ENCODE measurements around the gene FBXL16.

Gene FBXL16

GRCh38 chr16:734208-734980, 28.8 kb upstream of the FBXL16 start:
- Histone ChIP-seq H3K27ac (ENCODE audit: extremely low read depth, low read depth, low read length) (no peak overlapping the region), H3K4me3 (ENCODE audit: low read depth, low read length) (no peak overlapping the region), H3K36me3 (ENCODE audit: control insufficient read depth in 2 of 2, insufficient read depth in 1 of 2, low read length in 2 of 2) (peaks cover 6 to 73% of the 10 kb centered on the region in 2 experiments; a peak in 2 of 3 replicates), H3K9me3 (ENCODE audit: control insufficient read depth, insufficient read depth, low read depth, low read length) (no peaks in the 10 kb centered on the region), H3K4me1 (ENCODE audit: control insufficient read depth, insufficient read depth, low read length) (no peaks in the 10 kb centered on the region)
- POLR2A ChIA-PET = no interaction called here
- CTCF ChIA-PET = interaction anchor here (0.6 to 2.9 kb wide), 3 partner anchors 22 to 343 kb away, joined by 3 to 10 read pairs (median 3); no protein-coding TSS in a partner anchor
- TF ChIP-seq EGR2 (tag by site-specific recombination; IDR thresholded peaks at IDR 0.05; ENCODE audit: low read depth) (peak; percentile 47; the same call in 1 of the 2 replicates), ZNF10 (tag by site-specific recombination; IDR thresholded peaks at IDR 0.05) (no peak), ZNF311 (tag by site-specific recombination; IDR thresholded peaks at IDR 0.05; ENCODE audit: borderline replicate concordance) (no peak)

GRCh38 chr16:733382-734207, 28.0 kb upstream of the FBXL16 start:
- H3K36me3 ChIP-seq (ENCODE audit: control insufficient read depth in 2 of 2, insufficient read depth in 1 of 2, low read length in 2 of 2) = peaks cover 4 to 70% of the 10 kb centered on the region in 2 experiments; a peak in 2 of 3 replicates
- TF ChIP-seq ZNF580 (tag by site-specific recombination; IDR thresholded peaks at IDR 0.05) (no peak), CTCF (tag by site-specific recombination; IDR thresholded peaks at IDR 0.05) (peak; percentile 50)
- no peaks in the 10 kb centered on the region for H3K4me1 ChIP-seq (ENCODE audit: control insufficient read depth, insufficient read depth, low read length)
- ChIA-PET CTCF (interaction anchor here (0.6 to 2.9 kb wide), 4 partner anchors 16 to 342 kb away, joined by 3 to 10 read pairs (median 4); no protein-coding TSS in a partner anchor), POLR2A (no interaction called here)
- H3K4me3 ChIP-seq (ENCODE audit: low read depth, low read length) = no peak overlapping the region
- H3K27ac ChIP-seq (ENCODE audit: extremely low read depth, low read depth, low read length) = no peak overlapping the region
- no peaks in the 10 kb centered on the region for H3K9me3 ChIP-seq (ENCODE audit: control insufficient read depth, insufficient read depth, low read depth, low read length)

- no peaks in the 10 kb centered on the region for H3K9me3 ChIP-seq (ENCODE audit: control insufficient read depth, insufficient read depth, low read depth, low read length)
- ChIA-PET POLR2A (no interaction called here), CTCF (interaction anchor here (1.0 to 1.6 kb wide), 5 partner anchors 8 to 21 kb away, joined by 3 to 6 read pairs (median 5); partner anchors contain the start of genes ANTKMT and CIAO3)
- no peaks in the 10 kb centered on the region for H3K4me1 ChIP-seq (ENCODE audit: control insufficient read depth, insufficient read depth, low read length)
- no peak overlapping the region for H3K27ac ChIP-seq (ENCODE audit: extremely low read depth, low read depth, low read length)
- TF ChIP-seq ZNF776 (tag by site-specific recombination; IDR thresholded peaks at IDR 0.05; ENCODE audit: borderline replicate concordance) (no peak), CTCF (tag by site-specific recombination; IDR thresholded peaks at IDR 0.05) (0 out of 2 replicates have a peak, but pooled peaks have one; percentile 25), HOXD13 (CRISPR knock-in tag; IDR thresholded peaks at IDR 0.05; ENCODE audit: borderline replicate concordance) (no peak)
- no peak overlapping the region for H3K4me3 ChIP-seq (ENCODE audit: low read depth, low read length)
- peaks cover 3 to 68% of the 10 kb centered on the region in 2 experiments; a peak in 2 of 3 replicates for H3K36me3 ChIP-seq (ENCODE audit: control insufficient read depth in 2 of 2, insufficient read depth in 1 of 2, low read length in 2 of 2)
Observed at GRCh38 chr16:732936-733335, 27.3 kb upstream of the FBXL16 start.

GRCh38 chr16:732332-732731, 26.7 kb upstream of the FBXL16 start:
- Histone ChIP-seq H3K36me3 (ENCODE audit: control insufficient read depth in 2 of 2, insufficient read depth in 1 of 2, low read length in 2 of 2) (peaks cover 3 to 62% of the 10 kb centered on the region in 2 experiments; a peak in 2 of 3 replicates), H3K9me3 (ENCODE audit: control insufficient read depth, insufficient read depth, low read depth, low read length) (no peaks in the 10 kb centered on the region), H3K4me1 (ENCODE audit: control insufficient read depth, insufficient read depth, low read length) (peaks cover 1% of the 10 kb centered on the region; the same call in 1 of the 2 replicates), H3K4me3 (ENCODE audit: low read depth, low read length) (no peak overlapping the region), H3K27ac (ENCODE audit: extremely low read depth, low read depth, low read length) (no peak overlapping the region)
- ChIA-PET POLR2A (interaction anchor here (1.0 to 1.7 kb wide), 2 partner anchors 8 to 11 kb away, joined by 4 read pairs; partner anchors contain the start of genes ANTKMT and CIAO3), CTCF (interaction anchor here (1.0 to 1.6 kb wide), 5 partner anchors 8 to 20 kb away, joined by 3 to 6 read pairs (median 5); partner anchors contain the start of genes ANTKMT and CIAO3)
- TF ChIP-seq ZNF426 (tag by site-specific recombination; IDR thresholded peaks at IDR 0.05) = no peak
- peak; percentile 27; the same call in 1 of the 2 replicates for TF ChIP-seq BCL11B (tag by site-specific recombination; IDR thresholded peaks at IDR 0.05; ENCODE audit: low read depth)

Data from HEK293 (cell line).